ENCODE results near the gene UNC93B1.
"Not testable (repeated sequence)": the region's sequence is repeated elsewhere in the genome, so short reads cannot be mapped to it uniquely, and the experiment has no call there.

The UNC93B1 gene

DNA sequence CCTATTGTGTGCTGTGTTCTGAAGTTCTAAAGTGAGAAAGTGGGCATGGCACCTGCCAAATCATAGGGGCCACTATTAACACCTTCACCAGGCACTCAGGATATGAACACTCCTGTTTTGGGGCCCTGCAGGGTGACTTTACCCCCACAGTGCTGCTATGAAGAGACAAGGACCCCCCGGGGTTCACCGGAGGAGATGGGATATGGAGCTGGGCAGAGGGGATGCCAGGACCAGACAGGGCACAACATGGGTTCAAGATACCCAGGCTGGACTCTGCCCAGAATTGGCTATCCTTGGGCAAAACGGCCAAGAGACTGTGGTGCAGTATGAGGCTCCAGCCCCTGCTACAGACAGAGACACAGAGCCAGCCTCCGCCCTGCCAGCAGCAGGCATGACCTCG is 9.5 kb downstream of the UNC93B1 start:
- DNase-seq (ENCODE audit: low read depth in 4 of 4, low spot score in 1 of 4): not testable (repeated sequence)

GRCh38 chr11:67993821-67994220 is 10.1 kb downstream of the UNC93B1 start:
- DNase-seq (ENCODE audit: low read depth in 4 of 4, low spot score in 1 of 4): peak in 1 of 4 experiments; percentile 21

DNA sequence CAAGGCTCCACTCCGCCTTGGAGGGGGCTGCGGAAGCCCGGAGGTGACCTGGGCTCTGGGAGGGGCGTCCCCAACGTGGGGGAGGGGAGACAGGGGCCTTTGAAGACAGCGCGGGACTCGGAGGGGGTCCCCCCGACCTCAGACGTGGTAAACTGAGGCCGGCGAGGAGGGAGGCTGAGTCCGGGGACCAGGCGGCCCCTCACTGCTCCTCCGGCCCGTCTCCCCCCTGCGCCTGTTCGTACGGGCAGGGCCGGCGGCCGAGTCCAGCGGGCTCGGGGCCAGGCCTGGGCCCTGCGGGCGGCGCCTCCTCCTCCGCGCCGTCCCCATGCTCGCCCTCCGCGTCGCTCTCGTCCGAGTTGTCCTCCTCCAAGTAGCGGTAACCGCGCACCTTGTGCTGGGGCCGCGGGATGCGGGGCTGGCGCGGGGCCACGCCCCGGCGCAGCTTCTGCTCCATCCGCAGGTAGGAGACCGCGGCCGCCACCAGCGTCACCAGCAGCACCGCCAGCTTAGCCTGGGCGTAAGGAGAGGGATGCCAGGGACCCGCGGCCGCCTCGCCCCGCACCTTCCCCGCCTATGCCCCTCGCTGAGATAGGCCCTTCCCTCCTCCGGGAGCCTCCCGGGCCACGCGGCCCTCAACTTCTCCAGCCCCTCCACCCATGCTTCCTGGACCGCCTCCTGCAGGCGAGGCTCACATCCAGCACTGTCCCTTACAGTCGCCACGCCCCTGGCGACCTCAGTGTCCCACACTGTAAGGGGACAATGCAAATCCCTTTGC is 12.4 kb downstream of the UNC93B1 start:
- not testable (repeated sequence) for DNase-seq (ENCODE audit: low read depth in 4 of 4, low spot score in 1 of 4)

GRCh38 chr11:67990546-67991346 is 13.2 kb downstream of the UNC93B1 start:
- DNase-seq (ENCODE audit: low read depth in 4 of 4, low spot score in 1 of 4): not testable (repeated sequence)

GRCh38 chr11:67985302-67985701 is 18.6 kb downstream of the UNC93B1 start:
- not testable (repeated sequence) for DNase-seq (ENCODE audit: low read depth in 4 of 4, low spot score in 1 of 4)

DNA sequence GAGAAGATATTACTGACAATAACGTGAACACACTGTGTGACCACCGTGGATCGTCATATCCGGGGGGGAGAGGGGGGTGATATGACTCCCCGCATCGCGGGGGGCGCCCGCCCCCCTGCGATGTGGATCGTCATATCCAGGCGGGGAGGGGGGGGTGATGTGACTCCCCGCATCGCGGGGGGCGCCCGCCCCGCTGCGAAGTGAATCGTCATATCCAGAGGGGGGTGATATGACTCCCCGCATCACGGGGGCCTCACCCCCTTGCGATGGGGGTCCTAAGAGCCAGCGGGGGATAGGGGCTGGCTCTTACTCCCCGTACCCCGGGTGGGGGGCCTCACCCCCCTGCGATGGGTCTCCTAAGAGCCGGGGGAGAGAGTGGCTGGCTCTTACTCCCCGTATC is 19.9 kb downstream of the UNC93B1 start:
- no peak for DNase-seq (ENCODE audit: low read depth in 4 of 4, low spot score in 1 of 4)

DNA sequence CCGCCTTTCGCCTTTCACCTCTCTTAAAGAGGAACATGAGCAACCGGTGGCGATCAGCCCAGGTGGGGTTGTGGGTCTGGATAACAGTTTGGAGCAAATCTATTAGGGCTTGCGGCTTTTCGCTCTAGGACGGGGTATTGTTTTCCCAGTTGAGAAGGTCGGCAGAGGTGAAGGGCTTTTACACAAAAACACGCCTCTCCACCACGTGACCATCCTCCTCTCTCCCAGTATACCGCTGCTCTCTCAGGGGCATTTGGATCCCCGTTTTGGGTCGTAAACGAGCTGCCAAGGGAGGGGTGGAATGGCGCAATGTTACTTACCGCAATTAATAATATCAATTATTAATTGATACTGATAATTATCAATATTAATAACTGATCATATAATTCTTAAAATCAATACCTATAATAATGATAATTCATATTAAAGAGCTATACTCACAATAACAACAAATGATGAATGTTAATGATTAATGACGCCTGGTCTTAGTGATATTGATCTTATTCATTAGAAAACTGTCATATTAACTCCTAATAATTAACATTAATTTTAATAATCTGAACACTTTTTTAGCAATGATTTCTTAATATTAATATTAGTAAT is 21.5 kb downstream of the UNC93B1 start:
- DNase-seq (ENCODE audit: low read depth in 4 of 4, low spot score in 1 of 4): not testable (repeated sequence)

- not testable (repeated sequence) for DNase-seq (ENCODE audit: low read depth in 4 of 4, low spot score in 1 of 4)
These were observed 22.7 kb downstream of the UNC93B1 start for GRCh38 chr11:67981226-67981625.

- DNase-seq (ENCODE audit: low read depth in 4 of 4, low spot score in 1 of 4): not testable (repeated sequence)
These were observed 25.0 kb downstream of the UNC93B1 start for GRCh38 chr11:67978766-67979418.

DNA sequence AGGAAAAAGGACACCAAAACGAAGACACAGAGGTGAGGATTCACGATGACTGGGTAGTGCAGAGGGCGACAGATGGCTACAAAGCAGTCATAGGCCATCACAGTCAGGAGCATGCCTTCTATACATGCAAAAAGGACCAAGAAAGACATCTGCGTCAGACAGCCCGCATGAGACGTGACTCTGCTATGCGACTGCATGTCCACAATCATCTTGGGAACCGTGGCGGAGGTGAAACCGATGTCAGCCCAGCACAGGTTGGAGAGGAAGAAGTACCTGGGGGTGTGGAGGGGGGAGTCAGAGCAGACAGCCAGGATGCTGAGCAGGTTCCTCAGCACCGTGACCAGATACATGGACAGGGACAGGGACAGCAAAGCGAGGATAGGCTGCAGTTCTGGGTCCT is 29.2 kb downstream of the UNC93B1 start:
- not testable (repeated sequence) for DNase-seq (ENCODE audit: low read depth in 4 of 4, low spot score in 1 of 4)

- not testable (repeated sequence) for DNase-seq (ENCODE audit: low read depth in 4 of 4, low spot score in 1 of 4)
These were observed 38.0 kb downstream of the UNC93B1 start for GRCh38 chr11:67965830-67966348.

- DNase-seq (ENCODE audit: low read depth in 4 of 4, low spot score in 1 of 4): not testable (repeated sequence)
These were observed 39.2 kb downstream of the UNC93B1 start for GRCh38 chr11:67964746-67965145.

- DNase-seq (ENCODE audit: low read depth in 4 of 4, low spot score in 1 of 4): not testable (repeated sequence)
These were observed 40.0 kb downstream of the UNC93B1 start for GRCh38 chr11:67963879-67964278.

GRCh38 chr11:67963217-67963616 is 40.7 kb downstream of the UNC93B1 start:
- DNase-seq (ENCODE audit: low read depth in 4 of 4, low spot score in 1 of 4): not testable (repeated sequence)

DNA sequence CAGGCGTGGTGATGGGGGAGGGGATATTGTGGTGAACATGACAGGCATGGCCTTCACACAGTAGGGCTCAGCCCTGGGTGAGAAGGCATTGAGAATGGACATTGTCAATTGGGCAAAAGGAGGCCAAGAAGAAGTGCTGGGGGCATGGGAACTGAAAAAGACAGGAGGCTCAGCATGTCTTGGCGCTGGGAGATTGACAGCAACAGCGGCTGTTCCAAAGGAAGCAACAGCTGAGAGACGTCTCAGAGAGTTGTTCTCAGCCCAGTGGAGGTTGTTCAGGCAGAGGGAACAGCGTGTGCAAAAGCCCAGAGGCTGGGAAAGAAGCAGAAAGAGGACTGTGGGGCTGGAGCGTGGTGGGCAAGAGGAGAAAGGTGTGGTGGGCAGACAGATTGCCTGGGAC is 47.7 kb downstream of the UNC93B1 start:
- DNase-seq (ENCODE audit: low read depth in 4 of 4, low spot score in 1 of 4): not testable (repeated sequence)

GRCh38 chr11:67955461-67956007 is 48.4 kb downstream of the UNC93B1 start:
- DNase-seq (ENCODE audit: low read depth in 4 of 4, low spot score in 1 of 4): peak; percentile 51 to 81 (median 60)

DNA sequence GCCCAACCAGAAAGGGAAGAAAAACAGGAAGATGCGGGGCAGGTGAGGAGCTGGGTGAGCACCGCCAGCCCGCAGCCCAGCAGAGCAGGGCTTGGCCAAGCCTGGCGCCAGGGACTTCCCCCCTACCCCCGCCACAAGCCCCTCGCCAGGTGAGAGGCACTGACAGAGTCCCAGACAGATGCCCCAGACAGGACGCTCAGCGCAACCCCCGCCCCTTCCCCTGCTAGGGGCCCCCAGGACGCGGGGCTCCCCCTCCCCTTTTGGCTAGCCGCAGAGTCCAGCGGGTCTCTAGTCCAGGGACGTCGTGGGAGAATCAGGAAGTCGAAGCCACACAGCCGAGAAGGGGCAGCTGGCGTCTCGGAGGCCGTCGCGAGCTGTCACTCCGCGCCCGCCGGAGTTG is 48.9 kb downstream of the UNC93B1 start:
- DNase-seq (ENCODE audit: low read depth in 4 of 4, low spot score in 1 of 4): not testable (repeated sequence)

- not testable (repeated sequence) for DNase-seq (ENCODE audit: low read depth in 4 of 4, low spot score in 1 of 4)
These were observed 49.6 kb downstream of the UNC93B1 start for GRCh38 chr11:67954251-67954650.

GRCh38 chr11:67950705-67951104 is 53.2 kb downstream of the UNC93B1 start:
- not testable (repeated sequence) for DNase-seq (ENCODE audit: low read depth in 4 of 4, low spot score in 1 of 4)

DNA sequence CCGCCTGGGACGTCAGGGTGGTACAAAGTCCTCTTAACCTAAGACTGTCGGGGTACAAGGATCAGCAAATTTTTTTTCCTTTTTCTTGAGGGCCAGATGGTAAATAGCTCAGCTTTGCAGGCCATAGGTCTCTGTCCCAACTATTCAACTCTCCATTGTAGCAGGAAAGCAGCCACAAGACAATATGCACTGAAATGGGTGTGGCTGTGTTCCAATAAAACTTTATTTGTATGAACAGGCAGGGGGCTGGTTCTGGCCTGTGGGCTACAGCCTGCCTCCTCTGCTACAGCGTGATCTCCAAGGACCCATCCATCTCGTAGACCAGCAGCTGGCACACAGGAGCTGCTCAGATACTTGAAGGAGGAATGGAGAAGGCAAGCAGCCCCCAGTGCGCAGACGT is 56.1 kb downstream of the UNC93B1 start:
- DNase-seq (ENCODE audit: low read depth in 4 of 4, low spot score in 1 of 4): not testable (repeated sequence)

DNA sequence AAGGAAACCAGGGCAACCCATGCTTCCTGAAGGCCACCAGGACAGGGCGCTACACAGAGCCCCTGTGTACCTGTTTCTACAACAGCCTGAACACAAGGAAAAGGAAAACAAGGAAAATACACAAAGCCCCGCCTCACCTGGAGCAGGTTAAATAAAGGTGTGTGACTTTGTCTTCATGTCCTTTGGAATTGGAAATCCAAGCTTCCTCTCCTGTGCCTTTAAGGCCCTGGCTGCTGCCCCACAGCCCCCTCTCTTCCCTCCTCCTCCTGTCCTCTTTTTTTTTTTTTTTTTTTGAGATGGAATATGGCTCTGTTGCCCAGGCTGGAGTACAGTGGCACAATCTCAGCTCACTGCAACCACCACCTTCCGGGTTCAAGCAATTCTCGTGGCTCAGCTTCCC is 57.5 kb downstream of the UNC93B1 start:
- DNase-seq (ENCODE audit: low read depth in 4 of 4, low spot score in 1 of 4): not testable (repeated sequence)

Measured in stimulated activated CD4-positive, alpha-beta T cell treated with anti-CD3 and anti-CD28 coated beads, Interleukin-1b, Interleukin-23, amount 100 ng/mL, for 24 hours (primary cell).